Fibroblast of lung (primary cell): ENCODE results near the gene MED15. TPM values are rescaled to one million over a fixed set of nuclear protein-coding genes. Genes with fewer than 3 reads are reported as not detected.

Source experiments
- DNase-seq, 2 donors: peaks; one replicate each; pipeline versions ENCODE4 v3.0.0 to v3.0.0-alpha.2; 2010; ENCODE audit warnings: low read depth in 2 of 2
- H2AFZ ChIP-seq: 2 replicates; pipeline ENCODE4 v1.5.1; 2012; ENCODE audit warnings: low read length, control low read depth, inconsistent platforms
- H3K27ac ChIP-seq: 2 replicates; pipeline ENCODE4 v1.5.1; 2011; ENCODE audit warnings: low read length, control low read depth; ENCODE audit not compliant: insufficient read depth
- H3K27me3 ChIP-seq: 2 replicates; pipeline ENCODE4 v1.5.1; 2011; ENCODE audit warnings: mild to moderate bottlenecking, low read length; ENCODE audit not compliant: control insufficient read depth, insufficient read depth
- H3K36me3 ChIP-seq: 2 replicates; pipeline ENCODE4 v1.5.1; 2011; ENCODE audit warnings: low read length; ENCODE audit not compliant: control insufficient read depth, insufficient read depth
- H3K4me1 ChIP-seq: 2 replicates; pipeline ENCODE4 v1.5.1; 2011; ENCODE audit warnings: low read length; ENCODE audit not compliant: control insufficient read depth, insufficient read depth; ENCODE audit errors: extremely low read depth
- H3K4me2 ChIP-seq: 2 replicates; pipeline ENCODE4 v1.5.1; 2011; ENCODE audit warnings: low read length, control low read depth; ENCODE audit not compliant: insufficient read depth; ENCODE audit errors: extremely low read depth
- H3K4me3 ChIP-seq, 4 experiments: fragments of 200-600 bp in 1 of 4; sonication (generic) in 1 of 4; replicated peaks in 1 of 4; 2 replicates each; pipeline ENCODE4 v1.5.1; 2011 to 2016; ENCODE audit warnings: low read length in 4 of 4, low read depth in 3 of 4, mild to moderate bottlenecking in 3 of 4, control low read depth in 2 of 4, inconsistent platforms in 1 of 4, mixed read lengths in 1 of 4; ENCODE audit not compliant: insufficient read depth in 1 of 4; ENCODE audit errors: control extremely low read depth in 1 of 4
- H3K79me2 ChIP-seq: 2 replicates; pipeline ENCODE4 v1.5.1; 2012; ENCODE audit warnings: mild to moderate bottlenecking, low read length, inconsistent platforms; ENCODE audit not compliant: control insufficient read depth, insufficient read depth
- H3K9ac ChIP-seq: 2 replicates; pipeline ENCODE4 v1.5.1; 2011; ENCODE audit warnings: mild to moderate bottlenecking, low read length, control low read depth; ENCODE audit not compliant: insufficient read depth
- H3K9me3 ChIP-seq: 2 replicates; pipeline ENCODE4 v1.5.1; 2012; ENCODE audit warnings: low read depth, low read length; ENCODE audit not compliant: control insufficient read depth, insufficient read depth
- H4K20me1 ChIP-seq: 2 replicates; pipeline ENCODE4 v1.5.1; 2011; ENCODE audit warnings: low read length; ENCODE audit not compliant: control insufficient read depth, insufficient read depth; ENCODE audit errors: extremely low read depth
- EZH2 ChIP-seq: IDR thresholded peaks from 2 replicates; pipeline ENCODE4 v1.5.1; 2012; ENCODE audit warnings: low read length, control low read depth, mild to moderate bottlenecking; ENCODE audit errors: missing control alignments
- polyA plus RNA-seq, 2 donors: library from polyadenylated mRNA; depleted of rRNA in 1 of 2; stranded (reverse) in 1 of 2; unstranded in 1 of 2; fragments of >200 nt; gene quantifications; 2 replicates each; pipeline ENCODE4 v1.2.1, GENCODE V29; 2011 to 2012; ENCODE audit warnings: missing spikeins in 1 of 2
- total RNA-seq: library from RNA; depleted of rRNA; stranded (reverse); fragments of >200 nt; gene quantifications from 2 replicates; pipeline ENCODE4 v1.2.1, GENCODE V29; 2014
- TF ChIP-seq, protein P1 (sequence below), 2 donors: IDR thresholded peaks in 1 of 2; conservative IDR thresholded peaks in 1 of 2; 1 replicate in 1 of 2; 2 replicates in 1 of 2; pipeline ENCODE4 v1.5.1; 2011 to 2012; ENCODE audit warnings: low read length in 2 of 2, control low read depth in 1 of 2, inconsistent platforms in 1 of 2, low read depth in 1 of 2, mild to moderate bottlenecking in 1 of 2

The MED15 gene
- total and polyA plus RNA-seq, 2 donors (not counting 1 experiment from before 2014, with no cell fraction given) = 28.6 TPM

DNA sequence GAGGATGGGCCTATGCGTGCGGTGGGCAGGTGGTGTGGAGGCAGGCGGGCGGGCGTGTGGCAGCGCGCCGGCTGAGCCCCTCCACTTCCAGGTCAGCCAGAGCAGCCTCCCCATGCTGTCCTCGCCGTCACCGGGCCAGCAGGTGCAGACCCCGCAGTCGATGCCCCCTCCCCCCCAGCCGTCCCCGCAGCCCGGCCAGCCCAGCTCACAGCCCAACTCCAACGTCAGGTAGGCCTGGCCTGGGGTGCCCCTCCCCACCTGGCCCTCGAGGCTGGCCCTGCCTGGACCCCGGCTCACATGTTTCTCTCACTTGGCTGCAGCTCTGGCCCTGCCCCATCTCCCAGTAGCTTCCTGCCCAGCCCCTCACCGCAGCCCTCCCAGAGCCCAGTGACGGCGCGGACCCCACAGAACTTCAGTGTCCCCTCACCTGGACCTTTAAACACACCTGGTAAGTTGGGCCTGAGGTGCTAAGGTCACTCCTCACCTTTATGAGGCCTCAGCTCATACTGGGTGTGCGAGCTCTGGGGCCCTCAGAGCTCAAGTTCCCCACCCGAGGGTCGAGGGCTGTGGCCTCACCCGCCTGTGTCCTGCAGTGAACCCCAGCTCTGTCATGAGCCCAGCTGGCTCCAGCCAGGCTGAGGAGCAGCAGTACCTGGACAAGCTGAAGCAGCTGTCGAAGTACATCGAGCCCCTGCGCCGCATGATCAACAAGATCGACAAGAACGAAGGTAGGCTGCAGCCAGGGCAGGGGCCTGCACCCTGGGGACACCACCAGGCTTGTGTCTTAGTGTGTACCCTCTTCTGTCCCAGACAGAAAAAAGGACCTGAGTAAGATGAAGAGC lies 75.3 kb downstream of the MED15 start:
- H3K27ac ChIP-seq = no peak overlapping the region
- H3K4me1 ChIP-seq = no peaks in the 10 kb centered on the region
- H3K4me3 ChIP-seq = no peak overlapping the region
- H3K36me3 ChIP-seq = peaks cover 47% of the 10 kb centered on the region
- no peak for DNase-seq
- H4K20me1 ChIP-seq = no peaks in the 10 kb centered on the region
- H3K27me3 ChIP-seq = no peaks in the 10 kb centered on the region
- H3K79me2 ChIP-seq = peaks cover 4% of the 10 kb centered on the region
- TF ChIP-seq EZH2 = no peak
- TF ChIP-seq, protein P1, sequence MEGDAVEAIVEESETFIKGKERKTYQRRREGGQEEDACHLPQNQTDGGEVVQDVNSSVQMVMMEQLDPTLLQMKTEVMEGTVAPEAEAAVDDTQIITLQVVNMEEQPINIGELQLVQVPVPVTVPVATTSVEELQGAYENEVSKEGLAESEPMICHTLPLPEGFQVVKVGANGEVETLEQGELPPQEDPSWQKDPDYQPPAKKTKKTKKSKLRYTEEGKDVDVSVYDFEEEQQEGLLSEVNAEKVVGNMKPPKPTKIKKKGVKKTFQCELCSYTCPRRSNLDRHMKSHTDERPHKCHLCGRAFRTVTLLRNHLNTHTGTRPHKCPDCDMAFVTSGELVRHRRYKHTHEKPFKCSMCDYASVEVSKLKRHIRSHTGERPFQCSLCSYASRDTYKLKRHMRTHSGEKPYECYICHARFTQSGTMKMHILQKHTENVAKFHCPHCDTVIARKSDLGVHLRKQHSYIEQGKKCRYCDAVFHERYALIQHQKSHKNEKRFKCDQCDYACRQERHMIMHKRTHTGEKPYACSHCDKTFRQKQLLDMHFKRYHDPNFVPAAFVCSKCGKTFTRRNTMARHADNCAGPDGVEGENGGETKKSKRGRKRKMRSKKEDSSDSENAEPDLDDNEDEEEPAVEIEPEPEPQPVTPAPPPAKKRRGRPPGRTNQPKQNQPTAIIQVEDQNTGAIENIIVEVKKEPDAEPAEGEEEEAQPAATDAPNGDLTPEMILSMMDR (conservative IDR thresholded peaks at IDR 0.05 in 1 of 2, IDR thresholded peaks at IDR 0.05 in 1 of 2; ENCODE audit: low read depth in 1 of 2, low read length in 2 of 2) = no peak
- no peak overlapping the region for H3K9ac ChIP-seq
- no peaks in the 10 kb centered on the region for H3K9me3 ChIP-seq
- no peak overlapping the region for H2AFZ ChIP-seq
- H3K4me2 ChIP-seq = no peak overlapping the region

DNA sequence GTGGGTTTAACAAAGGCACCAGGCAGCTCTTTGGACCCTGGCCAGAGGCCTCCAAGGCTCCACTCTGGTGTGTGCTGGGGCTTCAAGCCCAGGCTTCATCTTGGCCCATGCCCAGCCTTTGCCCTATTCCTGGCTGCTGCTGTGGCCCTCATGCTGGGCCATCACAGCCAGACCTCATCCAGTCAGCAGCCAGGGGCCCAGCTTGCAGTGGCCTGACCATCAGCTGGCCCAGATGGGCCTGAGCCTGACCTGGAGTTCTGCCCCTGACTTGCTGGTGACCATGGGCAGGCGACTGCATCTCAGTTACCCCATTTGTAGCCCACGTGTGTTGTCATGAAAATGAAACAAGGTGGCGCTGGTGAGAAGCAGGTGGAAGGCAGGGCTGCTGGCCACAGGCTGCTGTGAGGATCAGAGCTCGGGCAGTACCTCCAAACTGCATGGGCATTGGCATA lies 76.1 kb downstream of the MED15 start:
- H3K27me3 ChIP-seq = no peaks in the 10 kb centered on the region
- H3K4me3 ChIP-seq = no peak overlapping the region
- TF ChIP-seq, protein P1 (conservative IDR thresholded peaks at IDR 0.05 in 1 of 2, IDR thresholded peaks at IDR 0.05 in 1 of 2; ENCODE audit: low read depth in 1 of 2, low read length in 2 of 2) = peak in 1 of 2 donors; percentile 5
- no peak for TF ChIP-seq EZH2
- H4K20me1 ChIP-seq = no peaks in the 10 kb centered on the region
- H3K9ac ChIP-seq = no peak overlapping the region
- H3K4me1 ChIP-seq = no peaks in the 10 kb centered on the region
- H3K9me3 ChIP-seq = no peaks in the 10 kb centered on the region
- DNase-seq = no peak
- peaks cover 45% of the 10 kb centered on the region for H3K36me3 ChIP-seq
- H2AFZ ChIP-seq = no peak overlapping the region
- H3K79me2 ChIP-seq = peaks cover 2% of the 10 kb centered on the region
- no peak overlapping the region for H3K4me2 ChIP-seq
- H3K27ac ChIP-seq = no peak overlapping the region

DNA sequence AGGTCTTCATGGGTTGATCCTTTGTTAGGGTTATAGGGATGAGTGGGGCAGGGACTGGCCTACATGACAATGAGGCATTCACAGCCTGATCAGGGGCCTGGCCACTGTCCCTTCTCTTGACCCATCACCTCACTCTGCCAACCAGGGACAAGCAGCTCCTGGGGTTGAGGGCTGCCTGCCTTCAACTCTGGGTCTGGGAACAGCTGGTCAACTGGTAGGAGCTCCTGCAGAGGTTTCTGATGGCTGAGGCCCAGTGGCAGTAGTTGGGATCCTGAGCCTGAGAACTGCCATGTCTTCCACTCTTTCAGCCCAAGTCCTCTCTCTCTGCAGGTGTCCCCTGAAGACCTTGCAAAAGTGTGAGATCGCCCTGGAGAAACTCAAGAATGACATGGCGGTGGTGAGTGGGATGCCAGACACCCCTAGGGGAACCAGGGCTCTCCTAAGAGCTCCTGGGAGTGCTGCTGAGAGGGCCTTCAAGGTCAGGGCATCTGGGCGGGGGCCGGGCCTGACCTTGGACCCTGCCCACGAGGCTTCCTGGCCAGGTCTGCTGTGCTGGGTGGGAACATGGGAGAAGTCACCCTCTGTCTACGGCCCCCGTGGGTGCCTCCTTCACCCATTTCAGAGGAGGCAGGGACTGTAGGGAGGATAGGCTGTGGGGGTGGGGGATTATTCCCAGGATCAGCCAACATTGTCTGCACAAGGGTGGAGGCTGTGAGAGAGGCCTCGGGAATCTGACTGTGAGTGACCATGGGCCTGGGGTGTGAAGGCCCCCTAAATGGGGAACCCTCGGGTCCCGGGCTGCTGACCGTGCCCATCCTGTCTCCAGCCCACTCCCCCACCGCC lies 76.8 kb downstream of the MED15 start:
- H3K4me3 ChIP-seq = no peak overlapping the region
- no peak overlapping the region for H3K27ac ChIP-seq
- H3K36me3 ChIP-seq = peaks cover 41% of the 10 kb centered on the region
- no peak overlapping the region for H3K4me2 ChIP-seq
- H3K4me1 ChIP-seq = no peaks in the 10 kb centered on the region
- TF ChIP-seq, protein P1 (conservative IDR thresholded peaks at IDR 0.05 in 1 of 2, IDR thresholded peaks at IDR 0.05 in 1 of 2; ENCODE audit: low read depth in 1 of 2, low read length in 2 of 2) = no peak
- TF ChIP-seq EZH2 = no peak
- no peak overlapping the region for H2AFZ ChIP-seq
- H3K79me2 ChIP-seq = no peaks in the 10 kb centered on the region
- H4K20me1 ChIP-seq = no peaks in the 10 kb centered on the region
- H3K27me3 ChIP-seq = no peaks in the 10 kb centered on the region
- H3K9me3 ChIP-seq = no peaks in the 10 kb centered on the region
- no peak for DNase-seq
- no peak overlapping the region for H3K9ac ChIP-seq
